Activated naive CD4-positive, alpha-beta T cell treated with anti-CD3 and anti-CD28 coated beads for 36 hours (primary cell): ENCODE data around the gene PRICKLE3. TPM values are rescaled to one million over a fixed set of nuclear protein-coding genes. Genes with fewer than 3 reads are reported as not detected.
A peak's percentile ranks its signal among the peaks of the same experiment; 100 is the strongest.

Experiments
- CTCF ChIA-PET: fragments of 350-600 bp; sonication (Branson Sonifier 250); formaldehyde crosslinking; loops from one replicate; lab custom pipeline; 2021; ENCODE audit warnings: antibody characterized with exemption; lab: Charles Lee
- DNase-seq: peaks from one replicate; pipeline ENCODE4 v3.0.0-alpha.2; 2020
- H3K27ac Mint-ChIP-seq: one replicate; pipeline ENCODE4 v1.8.0; 2021; ENCODE audit warnings: mild to moderate bottlenecking, mixed read lengths
- H3K27me3 Mint-ChIP-seq: one replicate; pipeline ENCODE4 v1.8.0; 2021; ENCODE audit warnings: low read depth, mixed read lengths
- H3K36me3 Mint-ChIP-seq: one replicate; pipeline ENCODE4 v1.8.0; 2021; ENCODE audit warnings: low read depth, mixed read lengths
- H3K4me1 Mint-ChIP-seq: one replicate; pipeline ENCODE4 v1.8.0; 2021; ENCODE audit warnings: low read depth, mixed read lengths
- H3K4me3 Mint-ChIP-seq: one replicate; pipeline ENCODE4 v1.8.0; 2021; ENCODE audit warnings: mild to moderate bottlenecking, moderate library complexity, mixed read lengths
- H3K9me3 Mint-ChIP-seq: one replicate; pipeline ENCODE4 v1.8.0; 2021; ENCODE audit warnings: mixed read lengths
- intact Hi-C: fragments of 100-400 bp; cut with micrococcal nuclease; formaldehyde crosslinking; loops from one replicate; pipeline ENCODE4 v1.15.1; 2023
- total RNA-seq, 2 experiments: library from RNA; stranded (reverse); gene quantifications; one replicate each; pipeline ENCODE4 v1.2.3, GENCODE V29; 2021

PRICKLE3 gene
- total RNA-seq, 2 experiments from 2014 or later: 9.2 to 9.3 TPM

- intact Hi-C loops: no loop called here
- Mint-ChIP-seq H3K27ac (no peak overlapping the region), H3K4me1 (peaks cover 12% of the 10 kb centered on the region), H3K9me3 (no peaks in the 10 kb centered on the region), H3K4me3 (no peak overlapping the region), H3K27me3 (no peaks in the 10 kb centered on the region), H3K36me3 (no peaks in the 10 kb centered on the region)
- CTCF ChIA-PET: no interaction called here
- DNase-seq: no peak
Measured at GRCh38 chrX:49203536-49203935, 17.4 kb upstream of the PRICKLE3 start.

- CTCF ChIA-PET: no interaction called here
- no peak overlapping the region for H3K4me3 Mint-ChIP-seq
- DNase-seq: no peak
- H3K36me3 Mint-ChIP-seq: no peaks in the 10 kb centered on the region
- H3K9me3 Mint-ChIP-seq: no peaks in the 10 kb centered on the region
- H3K27ac Mint-ChIP-seq: no peak overlapping the region
- no peaks in the 10 kb centered on the region for H3K27me3 Mint-ChIP-seq
- intact Hi-C loops: no loop called here
- H3K4me1 Mint-ChIP-seq: peaks cover 19% of the 10 kb centered on the region
Measured at GRCh38 chrX:49202022-49202421, 15.8 kb upstream of the PRICKLE3 start.

GRCh38 chrX:49199906-49200771 lies 14.0 kb upstream of the PRICKLE3 start, which contains the start of gene SYP:
SYP (minus strand) TSS chrX:49200193; CDS start chrX:49200186, 7 bp downstream.
- intact Hi-C loops: loop anchor here (1.0 to 10.0 kb wide), 5 partner anchors 9 to 645 kb away; partner anchors contain the start of gene PPP1R3F
- Mint-ChIP-seq H3K4me3 (peak within 1 kb of the TSS; percentile 64), H3K9me3 (no peaks in the 10 kb centered on the region), H3K36me3 (no peaks in the 10 kb centered on the region), H3K27me3 (no peaks in the 10 kb centered on the region), H3K27ac (peak within 1 kb of the TSS; percentile 63), H3K4me1 (peaks cover 19% of the 10 kb centered on the region)
- CTCF ChIA-PET: no interaction called here
- peak; percentile 91 for DNase-seq

GRCh38 chrX:49199315-49199595 lies 13.1 kb upstream of the PRICKLE3 start:
- H3K9me3 Mint-ChIP-seq: no peaks in the 10 kb centered on the region
- no peak overlapping the region for H3K27ac Mint-ChIP-seq

GRCh38 chrX:49198540-49199314 lies 12.6 kb upstream of the PRICKLE3 start:
- peaks cover 22% of the 10 kb centered on the region for H3K4me1 Mint-ChIP-seq
- no peaks in the 10 kb centered on the region for H3K27me3 Mint-ChIP-seq
- DNase-seq: no peak
- H3K4me3 Mint-ChIP-seq: peak overlapping the region; percentile 42
- no peak overlapping the region for H3K27ac Mint-ChIP-seq
- H3K36me3 Mint-ChIP-seq: no peaks in the 10 kb centered on the region
- CTCF ChIA-PET: no interaction called here
- intact Hi-C loops: loop anchor here (10.0 kb wide), 1 partner anchor 646 kb away; no protein-coding TSS in a partner anchor
- no peaks in the 10 kb centered on the region for H3K9me3 Mint-ChIP-seq

More at GRCh38 chrX:49199315-49199595, 13.1 kb upstream of the PRICKLE3 start:
- H3K4me3 Mint-ChIP-seq: peak overlapping the region; percentile 42
- no peaks in the 10 kb centered on the region for H3K36me3 Mint-ChIP-seq
- H3K27me3 Mint-ChIP-seq: no peaks in the 10 kb centered on the region
- no peak for DNase-seq
- CTCF ChIA-PET: no interaction called here
- H3K4me1 Mint-ChIP-seq: peaks cover 19% of the 10 kb centered on the region
- intact Hi-C loops: loop anchor here (10.0 kb wide), 1 partner anchor 646 kb away; no protein-coding TSS in a partner anchor

GRCh38 chrX:49197543-49198087 lies 11.4 kb upstream of the PRICKLE3 start:
- Mint-ChIP-seq H3K9me3 (no peaks in the 10 kb centered on the region), H3K27me3 (no peaks in the 10 kb centered on the region), H3K4me1 (peaks cover 32% of the 10 kb centered on the region), H3K4me3 (no peak overlapping the region), H3K27ac (no peak overlapping the region), H3K36me3 (no peaks in the 10 kb centered on the region)
- no peak for DNase-seq
- CTCF ChIA-PET: no interaction called here
- intact Hi-C loops: loop anchor here (10.0 kb wide), 1 partner anchor 647 kb away; no protein-coding TSS in a partner anchor

GRCh38 chrX:49193542-49193964 lies 7.4 kb upstream of the PRICKLE3 start:
- peaks cover 32% of the 10 kb centered on the region for H3K4me1 Mint-ChIP-seq
- H3K9me3 Mint-ChIP-seq: no peaks in the 10 kb centered on the region
- H3K27ac Mint-ChIP-seq: peak overlapping the region; percentile 46
- H3K4me3 Mint-ChIP-seq: no peak overlapping the region
- CTCF ChIA-PET: interaction anchor here (0.6 to 1.9 kb wide), 8 partner anchors 13 to 70 kb away, joined by 3 to 5 read pairs (median 4); partner anchors contain the start of genes CACNA1F and FOXP3
- DNase-seq: peak; percentile 34
- no peaks in the 10 kb centered on the region for H3K36me3 Mint-ChIP-seq
- intact Hi-C loops: loop anchor here (2.0 to 10.0 kb wide), 2 partner anchors 41 to 651 kb away; partner anchors contain the start of gene CCDC22
- H3K27me3 Mint-ChIP-seq: no peaks in the 10 kb centered on the region

- CTCF ChIA-PET: interaction anchor here (0.7 to 1.9 kb wide), 19 partner anchors 8 to 98 kb away, joined by 3 to 6 read pairs (median 4); partner anchors contain the start of genes CACNA1F, FOXP3 and PPP1R3F
- DNase-seq: peak; percentile 66
- Mint-ChIP-seq H3K9me3 (no peaks in the 10 kb centered on the region), H3K4me1 (peaks cover 25% of the 10 kb centered on the region), H3K36me3 (no peaks in the 10 kb centered on the region), H3K27ac (peak overlapping the region; percentile 81), H3K4me3 (no peak overlapping the region), H3K27me3 (no peaks in the 10 kb centered on the region)
- intact Hi-C loops: loop anchor here (2.0 to 10.0 kb wide), 2 partner anchors 42 to 652 kb away; partner anchors contain the start of gene CCDC22
Measured at GRCh38 chrX:49192722-49193328, 6.7 kb upstream of the PRICKLE3 start.

- no peaks in the 10 kb centered on the region for H3K27me3 Mint-ChIP-seq
- DNase-seq: peak; percentile 49
- CTCF ChIA-PET: interaction anchor here (0.9 to 1.9 kb wide), 7 partner anchors 22 to 114 kb away, joined by 3 to 6 read pairs (median 4); partner anchors contain the start of gene FOXP3
- intact Hi-C loops: loop anchor here (1.0 to 10.0 kb wide), 8 partner anchors 9 to 653 kb away; partner anchors contain the start of genes CCDC22, GPKOW, PPP1R3F and SYP
- no peaks in the 10 kb centered on the region for H3K36me3 Mint-ChIP-seq
- H3K4me1 Mint-ChIP-seq: peaks cover 25% of the 10 kb centered on the region
- peak overlapping the region; percentile 94 for H3K27ac Mint-ChIP-seq
- no peaks in the 10 kb centered on the region for H3K9me3 Mint-ChIP-seq
- peak overlapping the region; percentile 97 for H3K4me3 Mint-ChIP-seq
Measured at GRCh38 chrX:49191574-49192011, 5.4 kb upstream of the PRICKLE3 start.

GRCh38 chrX:49190821-49191573 lies 4.8 kb upstream of the PRICKLE3 start:
- Mint-ChIP-seq H3K27ac (peak overlapping the region; percentile 94), H3K4me3 (peak overlapping the region; percentile 97), H3K9me3 (no peaks in the 10 kb centered on the region), H3K4me1 (peaks cover 25% of the 10 kb centered on the region), H3K36me3 (no peaks in the 10 kb centered on the region), H3K27me3 (no peaks in the 10 kb centered on the region)
- DNase-seq: peak; percentile 89
- intact Hi-C loops: loop anchor here (1.0 to 10.0 kb wide), 7 partner anchors 9 to 654 kb away; partner anchors contain the start of genes GPKOW, PPP1R3F, SYP and TFE3
- CTCF ChIA-PET: interaction anchor here (0.9 to 1.3 kb wide), 3 partner anchors 25 to 113 kb away, joined by 3 to 6 read pairs (median 3); no protein-coding TSS in a partner anchor
